ENCODE results near the gene F2RL2.
A peak's percentile ranks its signal among the peaks of the same experiment; 100 is the strongest.

The F2RL2 gene

DNA sequence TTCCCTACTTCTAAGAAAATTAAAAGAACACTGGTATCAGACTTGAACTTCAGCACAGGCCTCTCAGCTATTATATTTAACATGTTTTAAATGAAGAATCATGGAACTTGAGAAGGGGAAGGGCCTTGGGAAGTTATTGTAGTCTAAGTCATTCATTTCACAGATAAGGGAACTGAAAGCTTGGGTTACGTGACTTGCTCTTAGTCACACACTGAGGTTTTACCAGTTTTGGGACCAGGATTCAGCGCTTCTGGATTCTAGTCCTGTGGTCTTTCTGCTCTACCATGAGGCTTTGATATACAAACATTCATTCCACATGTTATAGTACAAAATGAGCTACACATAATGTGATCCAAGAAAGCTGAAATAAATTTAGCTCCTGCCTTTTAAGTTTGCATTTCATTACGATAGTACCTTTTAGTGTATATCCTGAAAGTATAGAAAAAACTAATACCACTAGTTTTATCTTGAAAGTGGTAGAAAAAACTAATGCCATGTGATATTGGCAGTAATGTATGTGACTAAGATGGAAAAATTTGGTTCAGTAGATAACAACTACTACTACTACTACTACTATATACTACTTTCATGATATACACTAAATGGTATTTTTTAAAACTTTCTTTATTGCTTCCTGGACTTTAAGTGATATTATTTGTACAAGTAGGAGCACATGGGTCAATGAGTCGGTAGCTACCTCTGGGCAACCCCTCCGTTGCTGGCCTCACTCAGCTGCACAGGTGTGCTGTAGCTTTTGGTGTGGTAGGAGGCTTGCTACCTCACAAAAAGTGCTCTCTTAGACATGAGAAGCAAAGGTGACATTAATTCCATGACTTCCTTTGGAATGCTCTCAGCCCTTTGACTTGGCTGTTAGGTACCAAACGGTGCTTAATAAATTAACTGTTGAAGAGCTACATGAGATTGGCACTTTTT lies 40.7 kb downstream of the F2RL2 start:
- DNase-seq, result peak; percentile 97

DNA sequence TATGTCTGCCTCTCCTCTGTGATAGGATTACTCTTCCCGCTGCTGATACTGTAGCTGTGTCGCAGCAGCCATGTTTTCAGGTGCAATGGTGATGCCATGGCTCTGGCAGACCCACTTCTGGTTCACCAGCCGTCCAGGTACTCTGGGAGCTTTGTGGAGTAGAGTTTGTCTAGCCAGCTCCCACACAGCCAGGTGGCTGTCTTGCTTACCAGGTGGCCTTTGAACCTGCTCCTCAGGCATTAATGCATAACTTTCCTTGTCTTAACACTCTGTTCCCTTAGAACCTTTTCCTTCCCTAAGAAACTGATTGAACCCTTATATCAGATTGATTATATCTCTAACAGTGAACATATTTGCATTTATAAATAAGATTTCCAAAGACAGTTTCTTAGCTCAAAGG lies 42.2 kb downstream of the F2RL2 start:
- no peak for DNase-seq

DNA sequence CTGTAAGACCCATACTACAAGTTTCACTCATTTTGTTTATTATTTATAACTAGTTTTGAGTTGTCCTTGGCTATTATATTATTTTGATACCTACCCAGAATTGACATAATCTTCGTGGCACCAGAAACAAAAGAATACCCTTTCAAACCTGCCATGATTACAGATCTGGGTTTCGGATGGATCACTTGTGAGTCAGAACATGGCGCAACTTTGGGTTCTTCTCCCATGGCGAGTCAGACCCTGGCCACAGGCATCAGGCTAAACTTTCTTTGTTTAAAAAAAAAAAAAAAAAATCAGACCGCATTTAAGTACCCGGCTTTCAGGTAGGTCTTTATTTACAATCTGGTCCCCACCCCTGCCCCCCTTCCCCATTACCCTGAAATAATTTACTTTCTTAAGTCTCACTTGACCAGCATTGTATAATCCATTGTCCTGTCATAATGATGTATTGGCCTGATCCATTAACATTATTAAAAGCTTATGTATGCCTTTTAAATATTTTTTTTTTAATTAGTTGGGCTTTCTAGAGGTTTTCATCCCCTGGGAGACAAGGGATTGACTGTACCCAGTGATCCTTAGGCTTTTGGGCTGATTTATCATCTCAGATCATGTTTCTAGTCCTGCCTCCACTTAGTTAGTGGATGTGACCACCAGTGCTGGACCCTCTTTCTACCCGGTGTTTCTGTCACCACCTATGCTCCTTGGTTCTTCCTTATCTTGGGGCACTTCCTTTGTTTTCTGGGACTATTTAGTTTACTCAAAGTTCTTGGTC lies 43.9 kb downstream of the F2RL2 start:
- DNase-seq, result peak; percentile 39

DNA sequence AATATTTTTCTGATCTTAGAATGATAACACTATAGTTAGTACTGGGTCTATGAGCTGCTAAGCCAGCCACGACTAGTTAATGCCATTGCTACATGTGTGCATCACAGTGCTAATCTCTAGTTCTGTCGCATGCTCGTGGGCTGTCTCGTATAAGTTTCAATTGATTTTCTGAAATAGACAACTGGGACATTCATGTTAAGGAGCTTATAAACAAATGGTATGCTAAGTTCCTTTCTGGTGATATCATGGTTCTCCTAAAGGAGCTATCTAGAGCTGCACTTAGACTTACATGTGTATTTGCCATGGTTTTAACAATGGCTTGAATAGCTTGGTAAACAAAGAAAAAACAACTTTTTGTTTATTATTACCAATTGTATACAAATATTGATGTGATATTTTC lies 46.2 kb downstream of the F2RL2 start:
- DNase-seq, result no peak

DNA sequence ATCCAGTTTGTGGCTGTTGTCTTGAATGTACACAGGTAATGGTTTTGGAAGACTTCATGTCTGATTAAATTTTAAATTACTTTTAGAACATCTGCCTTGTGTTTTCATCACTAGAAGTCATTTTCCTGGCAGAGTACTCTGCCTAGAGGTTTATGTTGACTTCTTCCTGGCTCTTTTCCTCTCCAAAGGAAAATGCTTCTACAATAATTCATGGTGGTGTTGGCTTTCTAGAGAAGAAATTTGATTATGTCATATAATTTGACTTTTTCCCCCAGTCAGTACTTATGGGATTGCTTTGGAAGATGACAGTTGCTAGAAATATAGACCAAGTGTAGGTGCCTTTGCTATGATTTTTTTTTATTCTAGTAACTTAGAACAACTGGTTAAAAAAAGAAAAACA lies 46.8 kb downstream of the F2RL2 start:
- no peak for DNase-seq

DNA sequence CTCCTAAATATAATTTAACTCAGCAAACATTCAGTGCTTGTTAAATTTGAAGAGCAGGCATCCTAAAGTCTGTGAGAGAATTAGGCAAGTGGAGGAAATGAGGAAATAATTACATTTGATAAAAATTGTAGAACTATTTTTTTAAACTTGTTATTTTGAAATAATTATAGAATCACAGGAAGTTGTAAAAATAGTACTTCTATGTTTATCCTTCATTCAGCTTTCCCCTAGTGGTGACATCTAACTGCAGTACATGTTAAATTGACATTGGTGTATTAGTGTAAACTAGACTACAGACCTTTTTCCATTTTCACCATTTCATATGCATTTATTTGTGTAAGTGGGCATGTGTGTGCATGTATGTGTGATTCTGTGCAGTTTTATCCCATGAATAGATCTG lies 51.6 kb downstream of the F2RL2 start:
- DNase-seq, result peak; percentile 28

DNA sequence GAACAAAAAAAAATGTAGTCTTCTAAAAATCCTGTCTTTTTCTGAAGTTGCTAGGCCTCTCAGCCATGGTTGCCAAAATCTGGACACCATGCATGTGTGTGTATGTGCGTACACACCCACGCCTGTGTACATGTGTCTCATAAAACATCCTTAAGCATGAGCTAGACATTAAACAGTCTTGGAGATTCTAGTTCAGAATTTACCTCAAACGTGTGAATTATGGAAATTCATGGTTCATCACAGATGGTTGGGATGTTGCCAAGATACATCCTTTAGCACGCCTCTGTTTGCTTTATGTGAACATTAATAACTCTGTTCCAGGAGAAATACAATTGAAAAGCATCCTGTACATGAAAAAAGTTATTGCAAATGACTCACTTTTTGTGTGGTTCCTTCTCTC lies 53.0 kb downstream of the F2RL2 start:
- DNase-seq, result no peak
